GM21529 (cell line): ENCODE results near the gene MRPL51.
A peak's percentile ranks its signal among the peaks of the same experiment; 100 is the strongest.
"Not testable (repeated sequence)": the region's sequence is repeated elsewhere in the genome, so short reads cannot be mapped to it uniquely, and the experiment has no call there.

Source experiments
- ATAC-seq: cut with Tn5 transposase; IDR thresholded peaks from one replicate; pipeline ENCODE4 v1.9.1; 2021; ENCODE audit not compliant: unreplicated experiment

Gene MRPL51

GRCh38 chr12:6532051-6532926, 39.2 kb upstream of the MRPL51 start:
- ATAC-seq = peak; percentile 25

GRCh38 chr12:6530576-6531260, 37.7 kb upstream of the MRPL51 start:
- ATAC-seq = no peak

GRCh38 chr12:6529291-6529737, 36.3 kb upstream of the MRPL51 start:
- no peak for ATAC-seq

- ATAC-seq = no peak
Observed at GRCh38 chr12:6528539-6529235, 35.6 kb upstream of the MRPL51 start.

- no peak for ATAC-seq
Observed at GRCh38 chr12:6527711-6528110, 34.6 kb upstream of the MRPL51 start.

GRCh38 chr12:6526766-6527525, 33.9 kb upstream of the MRPL51 start:
- no peak for ATAC-seq

GRCh38 chr12:6526201-6526600, 33.1 kb upstream of the MRPL51 start:
- ATAC-seq = no peak

- no peak for ATAC-seq
Observed at GRCh38 chr12:6524648-6525047, 31.6 kb upstream of the MRPL51 start.

- ATAC-seq = no peak
Observed at GRCh38 chr12:6523708-6524107, 30.6 kb upstream of the MRPL51 start.

- no peak for ATAC-seq
Observed at GRCh38 chr12:6522193-6522592, 29.1 kb upstream of the MRPL51 start.

- ATAC-seq = no peak
Observed at GRCh38 chr12:6520186-6520585, 27.1 kb upstream of the MRPL51 start.

- ATAC-seq = no peak
Observed at GRCh38 chr12:6508087-6508486, 15.0 kb upstream of the MRPL51 start.

- no peak for ATAC-seq
Observed at GRCh38 chr12:6507102-6507998, 14.3 kb upstream of the MRPL51 start.

- ATAC-seq = no peak
Observed at GRCh38 chr12:6500466-6500865, 7.4 kb upstream of the MRPL51 start.

- ATAC-seq = not testable (repeated sequence)
Observed at GRCh38 chr12:6497291-6497690, 4.2 kb upstream of the MRPL51 start.

- ATAC-seq = no peak
Observed at GRCh38 chr12:6494968-6495367, 1.9 kb upstream of the MRPL51 start.

GRCh38 chr12:6494258-6494743, 1.2 kb upstream of the MRPL51 start:
- ATAC-seq = no peak

- ATAC-seq = peak; percentile 84
Observed at GRCh38 chr12:6493497-6494257, 615 bp upstream of the MRPL51 start, which contains the start of gene NCAPD2. TSS of gene NCAPD2 (plus strand) at chr12:6494102. CDS start at chr12:6495099, 997 bp downstream.

- not testable (repeated sequence) for ATAC-seq
Observed at GRCh38 chr12:6490673-6491072, 2.4 kb downstream of the MRPL51 start.
